ENCODE results near the gene IL15.
A peak's percentile ranks its signal among the peaks of the same experiment; 100 is the strongest.
"Not testable (repeated sequence)": the region's sequence is repeated elsewhere in the genome, so short reads cannot be mapped to it uniquely, and the experiment has no call there.

The IL15 gene

GRCh38 chr4:141705747-141706377, 69.5 kb downstream of the IL15 start:
- DNase-seq: no peak

- DNase-seq: no peak
These were observed 70.1 kb downstream of the IL15 start for GRCh38 chr4:141706445-141706844.

- DNase-seq: peak; percentile 0 to 5
These were observed 74.8 kb downstream of the IL15 start for GRCh38 chr4:141711211-141711610.

GRCh38 chr4:141713185-141713584, 76.8 kb downstream of the IL15 start:
- DNase-seq: no peak

- no peak for DNase-seq
These were observed 77.5 kb downstream of the IL15 start for GRCh38 chr4:141713771-141714445.

- no peak for DNase-seq
These were observed 83.2 kb downstream of the IL15 start for GRCh38 chr4:141719585-141719984.

GRCh38 chr4:141721174-141721573, 84.8 kb downstream of the IL15 start:
- no peak for DNase-seq

GRCh38 chr4:141724646-141725045, 88.3 kb downstream of the IL15 start:
- no peak for DNase-seq

- no peak for DNase-seq
These were observed 91.0 kb downstream of the IL15 start for GRCh38 chr4:141727420-141727819.

GRCh38 chr4:141730805-141731204, 94.4 kb downstream of the IL15 start:
- DNase-seq: no peak

- no peak for DNase-seq
These were observed 95.1 kb downstream of the IL15 start for GRCh38 chr4:141731481-141731880.

GRCh38 chr4:141739636-141740035, 103.3 kb downstream of the IL15 start:
- DNase-seq: no peak

- no peak for DNase-seq
These were observed 109.6 kb downstream of the IL15 start for GRCh38 chr4:141746026-141746425.

GRCh38 chr4:141751806-141752205, 115.4 kb downstream of the IL15 start:
- DNase-seq: not testable (repeated sequence)

- DNase-seq: no peak
These were observed 120.9 kb downstream of the IL15 start for GRCh38 chr4:141757287-141757686.

GRCh38 chr4:141759796-141760425, 123.5 kb downstream of the IL15 start:
- no peak for DNase-seq

- DNase-seq: no peak
These were observed 125.5 kb downstream of the IL15 start for GRCh38 chr4:141761926-141762325.

- DNase-seq: no peak
These were observed 127.0 kb downstream of the IL15 start for GRCh38 chr4:141763374-141763773.

GRCh38 chr4:141768954-141769353, 132.6 kb downstream of the IL15 start:
- no peak for DNase-seq

- DNase-seq: no peak
These were observed 135.8 kb downstream of the IL15 start for GRCh38 chr4:141771889-141772830.

- no peak for DNase-seq
These were observed 136.5 kb downstream of the IL15 start for GRCh38 chr4:141772838-141773237.

- no peak for DNase-seq
These were observed 145.8 kb downstream of the IL15 start for GRCh38 chr4:141782205-141782604.

Measured in AML-193 (cell line).